ENCODE results near the gene VSTM5. TPM values are rescaled to one million over a fixed set of nuclear protein-coding genes. Genes with fewer than 3 reads are reported as not detected.

The VSTM5 gene
- total and polyA plus RNA-seq, 2 experiments from 2014 or later = 0.17 to 0.97 TPM

- 83% methylated on average over 8 of the region's 8 CpGs for WGBS (ENCODE audit: low lambda C conversion rate, missing lambda C conversion rate)
- Histone ChIP-seq H3K4me2 (no peak overlapping the region), H3K4me1 (ENCODE audit: insufficient read depth) (no peaks in the 10 kb centered on the region), H3K27ac (no peak overlapping the region), H3K36me3 (replicated peaks; ENCODE audit: insufficient read depth, low read depth) (no peaks in the 10 kb centered on the region), H3K9me2 (replicated peaks; ENCODE audit: insufficient read depth) (no peaks in the 10 kb centered on the region), H3K27me3 (no peaks in the 10 kb centered on the region), H4K20me1 (ENCODE audit: insufficient read depth, poor library complexity, severe bottlenecking) (no peaks in the 10 kb centered on the region), H3K79me2 (no peaks in the 10 kb centered on the region), H3K9me3 (ENCODE audit: low read depth) (no peaks in the 10 kb centered on the region), H2AFZ (no peak overlapping the region), H3K4me3 (no peak overlapping the region)
- TF ChIP-seq EZH2phosphoT487 (IDR thresholded peaks at IDR 0.05; ENCODE audit: low read depth, severe bottlenecking, unreplicated experiment) (no peak), CTCF (IDR thresholded peaks at IDR 0.05; ENCODE audit: poor library complexity) (no peak), EZH2 (IDR thresholded peaks at IDR 0.05; ENCODE audit: borderline replicate concordance) (no peak)
- DNase-seq (ENCODE audit: low spot score) = no peak
Measured at GRCh38 chr11:93845181-93846092, 5.0 kb downstream of the VSTM5 start.

- Histone ChIP-seq H3K79me2 (no peaks in the 10 kb centered on the region), H3K9me3 (ENCODE audit: low read depth) (no peaks in the 10 kb centered on the region), H2AFZ (no peak overlapping the region), H3K27me3 (no peaks in the 10 kb centered on the region), H3K4me1 (ENCODE audit: insufficient read depth) (no peaks in the 10 kb centered on the region), H4K20me1 (ENCODE audit: insufficient read depth, poor library complexity, severe bottlenecking) (no peaks in the 10 kb centered on the region), H3K27ac (no peak overlapping the region), H3K36me3 (replicated peaks; ENCODE audit: insufficient read depth, low read depth) (no peaks in the 10 kb centered on the region), H3K4me2 (no peak overlapping the region), H3K4me3 (no peak overlapping the region), H3K9me2 (replicated peaks; ENCODE audit: insufficient read depth) (no peaks in the 10 kb centered on the region)
- no peak for TF ChIP-seq EZH2 (IDR thresholded peaks at IDR 0.05; ENCODE audit: borderline replicate concordance)
- TF ChIP-seq CTCF (IDR thresholded peaks at IDR 0.05; ENCODE audit: poor library complexity) = no peak
- TF ChIP-seq EZH2phosphoT487 (IDR thresholded peaks at IDR 0.05; ENCODE audit: low read depth, severe bottlenecking, unreplicated experiment) = no peak
- DNase-seq (ENCODE audit: low spot score) = no peak
- 60% methylated on average over 7 of the region's 7 CpGs for WGBS (ENCODE audit: low lambda C conversion rate, missing lambda C conversion rate)
Measured at GRCh38 chr11:93844568-93844967, 5.8 kb downstream of the VSTM5 start.

GRCh38 chr11:93843906-93844305 lies 6.5 kb downstream of the VSTM5 start:
- no peaks in the 10 kb centered on the region for H3K9me3 ChIP-seq (ENCODE audit: low read depth)
- no peak overlapping the region for H2AFZ ChIP-seq
- H3K4me3 ChIP-seq = no peak overlapping the region
- TF ChIP-seq EZH2phosphoT487 (IDR thresholded peaks at IDR 0.05; ENCODE audit: low read depth, severe bottlenecking, unreplicated experiment) = no peak
- no peak for TF ChIP-seq EZH2 (IDR thresholded peaks at IDR 0.05; ENCODE audit: borderline replicate concordance)
- no peak for TF ChIP-seq CTCF (IDR thresholded peaks at IDR 0.05; ENCODE audit: poor library complexity)
- no peaks in the 10 kb centered on the region for H3K9me2 ChIP-seq (replicated peaks; ENCODE audit: insufficient read depth)
- DNase-seq (ENCODE audit: low spot score) = no peak
- H3K4me1 ChIP-seq (ENCODE audit: insufficient read depth) = no peaks in the 10 kb centered on the region
- no peaks in the 10 kb centered on the region for H4K20me1 ChIP-seq (ENCODE audit: insufficient read depth, poor library complexity, severe bottlenecking)
- H3K4me2 ChIP-seq = no peak overlapping the region
- no peaks in the 10 kb centered on the region for H3K79me2 ChIP-seq
- 95% methylated on average over 5 of the region's 5 CpGs for WGBS (ENCODE audit: low lambda C conversion rate, missing lambda C conversion rate)
- no peak overlapping the region for H3K27ac ChIP-seq
- H3K27me3 ChIP-seq = no peaks in the 10 kb centered on the region
- no peaks in the 10 kb centered on the region for H3K36me3 ChIP-seq (replicated peaks; ENCODE audit: insufficient read depth, low read depth)

Data from hepatocyte (in vitro differentiated cells).